ENCODE data around the gene NTRK3. TPM values are rescaled to one million over a fixed set of nuclear protein-coding genes. Genes with fewer than 3 reads are reported as not detected.

The NTRK3 gene
- total RNA-seq, 5 donors from 2014 or later (not counting 1 experiment from before 2014, with no cell fraction given), result not detected

GRCh38 chr15:88238618-88239430 is 17.7 kb downstream of the NTRK3 start:
- no peak for ATAC-seq (replicated peaks in 1 of 4)
- H3K27ac Mint-ChIP-seq, result no peak overlapping the region
- no peak for DNase-seq
- WGBS (ENCODE audit: insufficient coverage), result 74% methylated on average over 7 of the region's 8 CpGs
- Histone ChIP-seq H3K4me3 (ENCODE audit: control insufficient read depth in 1 of 2, extremely low read depth in 1 of 2, low read length in 1 of 2) (no peak overlapping the region), H3K27ac (ENCODE audit: low read length) (no peak overlapping the region), H3K27me3 (replicated peaks in 1 of 2; ENCODE audit: control insufficient read depth in 2 of 2, extremely low read depth in 1 of 2, insufficient read depth in 2 of 2, low read length in 1 of 2) (peaks cover 0 to 30% of the 10 kb centered on the region in 2 experiments), H3K9me3 (no peaks in the 10 kb centered on the region), H3K36me3 (ENCODE audit: control insufficient read depth in 2 of 2, extremely low read depth in 1 of 2, insufficient read depth in 1 of 2, low read length in 1 of 2) (no peaks in the 10 kb centered on the region), H3K4me1 (ENCODE audit: control insufficient read depth in 1 of 2, extremely low read depth in 1 of 2, insufficient read depth in 2 of 2, low read length in 2 of 2) (no peaks in the 10 kb centered on the region)
- no peaks in the 10 kb centered on the region for H3K9me3 Mint-ChIP-seq
- CTCF ChIA-PET, result interaction anchor here in 1 of 2 donors (0.9 kb wide), 1 partner anchor 9 kb away, joined by 3 read pairs; no protein-coding TSS in a partner anchor
- POLR2A ChIA-PET, result no interaction called here
- no peaks in the 10 kb centered on the region for H3K36me3 Mint-ChIP-seq
- H3K4me3 Mint-ChIP-seq, result no peak overlapping the region
- no peaks in the 10 kb centered on the region for H3K4me1 Mint-ChIP-seq
- peaks cover 27 to 28% of the 10 kb centered on the region in 2 donors for H3K27me3 Mint-ChIP-seq

GRCh38 chr15:88234711-88235110 is 21.8 kb downstream of the NTRK3 start:
- H3K27me3 Mint-ChIP-seq, result peaks cover 30 to 31% of the 10 kb centered on the region in 2 donors
- DNase-seq (no peak), ATAC-seq (replicated peaks in 1 of 4) (no peak)
- no peaks in the 10 kb centered on the region for H3K9me3 ChIP-seq
- POLR2A ChIA-PET, result no interaction called here
- no peak overlapping the region for H3K4me3 Mint-ChIP-seq
- H3K9me3 Mint-ChIP-seq, result no peaks in the 10 kb centered on the region
- H3K4me1 ChIP-seq (ENCODE audit: control insufficient read depth in 1 of 2, extremely low read depth in 1 of 2, insufficient read depth in 2 of 2, low read length in 2 of 2), result no peaks in the 10 kb centered on the region
- CTCF ChIA-PET, result no interaction called here
- no peaks in the 10 kb centered on the region for H3K36me3 ChIP-seq (ENCODE audit: control insufficient read depth in 2 of 2, extremely low read depth in 1 of 2, insufficient read depth in 1 of 2, low read length in 1 of 2)
- WGBS (ENCODE audit: insufficient coverage), result 78% methylated on average over 7 of the region's 8 CpGs
- no peak overlapping the region for H3K27ac Mint-ChIP-seq
- H3K36me3 Mint-ChIP-seq, result no peaks in the 10 kb centered on the region
- H3K27ac ChIP-seq (ENCODE audit: low read length), result no peak overlapping the region
- no peak overlapping the region for H3K4me3 ChIP-seq (ENCODE audit: control insufficient read depth in 1 of 2, extremely low read depth in 1 of 2, low read length in 1 of 2)
- no peaks in the 10 kb centered on the region for H3K4me1 Mint-ChIP-seq
- H3K27me3 ChIP-seq (replicated peaks in 1 of 2; ENCODE audit: control insufficient read depth in 2 of 2, extremely low read depth in 1 of 2, insufficient read depth in 2 of 2, low read length in 1 of 2), result peaks cover 0 to 25% of the 10 kb centered on the region in 2 experiments

- no peak overlapping the region for H3K27ac Mint-ChIP-seq
Observed at GRCh38 chr15:88233921-88234320, 22.6 kb downstream of the NTRK3 start.

GRCh38 chr15:88232771-88233201 is 23.8 kb downstream of the NTRK3 start:
- Mint-ChIP-seq H3K9me3 (no peaks in the 10 kb centered on the region), H3K27me3 (peaks cover 35 to 36% of the 10 kb centered on the region in 2 donors), H3K4me3 (no peak overlapping the region), H3K36me3 (no peaks in the 10 kb centered on the region), H3K4me1 (no peaks in the 10 kb centered on the region), H3K27ac (no peak overlapping the region)
- peaks cover 0 to 34% of the 10 kb centered on the region in 2 experiments for H3K27me3 ChIP-seq (replicated peaks in 1 of 2; ENCODE audit: control insufficient read depth in 2 of 2, extremely low read depth in 1 of 2, insufficient read depth in 2 of 2, low read length in 1 of 2)
- ATAC-seq (replicated peaks in 1 of 4) (no peak), DNase-seq (no peak)
- no peaks in the 10 kb centered on the region for H3K9me3 ChIP-seq
- POLR2A ChIA-PET, result no interaction called here
- H3K4me3 ChIP-seq (ENCODE audit: control insufficient read depth in 1 of 2, extremely low read depth in 1 of 2, low read length in 1 of 2), result no peak overlapping the region
- H3K36me3 ChIP-seq (ENCODE audit: control insufficient read depth in 2 of 2, extremely low read depth in 1 of 2, insufficient read depth in 1 of 2, low read length in 1 of 2), result no peaks in the 10 kb centered on the region
- no peaks in the 10 kb centered on the region for H3K4me1 ChIP-seq (ENCODE audit: control insufficient read depth in 1 of 2, extremely low read depth in 1 of 2, insufficient read depth in 2 of 2, low read length in 2 of 2)
- no CpG with 5 or more reads among the region's 4 CpGs for WGBS (ENCODE audit: insufficient coverage)
- CTCF ChIA-PET, result no interaction called here
- no peak overlapping the region for H3K27ac ChIP-seq (ENCODE audit: low read length)

More at GRCh38 chr15:88233921-88234320, 22.6 kb downstream of the NTRK3 start:
- no peaks in the 10 kb centered on the region for H3K36me3 ChIP-seq (ENCODE audit: control insufficient read depth in 2 of 2, extremely low read depth in 1 of 2, insufficient read depth in 1 of 2, low read length in 1 of 2)
- CTCF ChIA-PET, result no interaction called here
- POLR2A ChIA-PET, result no interaction called here
- H3K4me3 ChIP-seq (ENCODE audit: control insufficient read depth in 1 of 2, extremely low read depth in 1 of 2, low read length in 1 of 2), result no peak overlapping the region
- Mint-ChIP-seq H3K36me3 (no peaks in the 10 kb centered on the region), H3K9me3 (no peaks in the 10 kb centered on the region), H3K4me3 (no peak overlapping the region), H3K27me3 (peaks cover 29 to 31% of the 10 kb centered on the region in 2 donors), H3K4me1 (no peaks in the 10 kb centered on the region)
- WGBS (ENCODE audit: insufficient coverage), result 76% methylated on average over 6 of the region's 9 CpGs
- no peaks in the 10 kb centered on the region for H3K9me3 ChIP-seq
- DNase-seq (no peak), ATAC-seq (replicated peaks in 1 of 4) (no peak)
- no peak overlapping the region for H3K27ac ChIP-seq (ENCODE audit: low read length)
- peaks cover 0 to 24% of the 10 kb centered on the region in 2 experiments for H3K27me3 ChIP-seq (replicated peaks in 1 of 2; ENCODE audit: control insufficient read depth in 2 of 2, extremely low read depth in 1 of 2, insufficient read depth in 2 of 2, low read length in 1 of 2)
- no peaks in the 10 kb centered on the region for H3K4me1 ChIP-seq (ENCODE audit: control insufficient read depth in 1 of 2, extremely low read depth in 1 of 2, insufficient read depth in 2 of 2, low read length in 2 of 2)

- Histone ChIP-seq H3K27ac (ENCODE audit: low read length) (no peak overlapping the region), H3K36me3 (ENCODE audit: control insufficient read depth in 2 of 2, extremely low read depth in 1 of 2, insufficient read depth in 1 of 2, low read length in 1 of 2) (no peaks in the 10 kb centered on the region), H3K4me3 (ENCODE audit: control insufficient read depth in 1 of 2, extremely low read depth in 1 of 2, low read length in 1 of 2) (no peak overlapping the region), H3K4me1 (ENCODE audit: control insufficient read depth in 1 of 2, extremely low read depth in 1 of 2, insufficient read depth in 2 of 2, low read length in 2 of 2) (no peaks in the 10 kb centered on the region), H3K9me3 (no peaks in the 10 kb centered on the region), H3K27me3 (replicated peaks in 1 of 2; ENCODE audit: control insufficient read depth in 2 of 2, extremely low read depth in 1 of 2, insufficient read depth in 2 of 2, low read length in 1 of 2) (peaks cover 0 to 34% of the 10 kb centered on the region in 2 experiments)
- ATAC-seq (replicated peaks in 1 of 4) (no peak), DNase-seq (no peak)
- Mint-ChIP-seq H3K36me3 (no peaks in the 10 kb centered on the region), H3K4me3 (no peak overlapping the region), H3K9me3 (no peaks in the 10 kb centered on the region), H3K27me3 (peaks cover 35 to 39% of the 10 kb centered on the region in 2 donors), H3K27ac (no peak overlapping the region), H3K4me1 (no peaks in the 10 kb centered on the region)
- WGBS (ENCODE audit: insufficient coverage), result 85% methylated on average over 5 of the region's 6 CpGs
- POLR2A ChIA-PET, result no interaction called here
- CTCF ChIA-PET, result no interaction called here
Observed at GRCh38 chr15:88231909-88232644, 24.5 kb downstream of the NTRK3 start.

GRCh38 chr15:88230823-88231222 is 25.7 kb downstream of the NTRK3 start:
- H3K9me3 Mint-ChIP-seq, result no peaks in the 10 kb centered on the region
- H3K36me3 ChIP-seq (ENCODE audit: control insufficient read depth in 2 of 2, extremely low read depth in 1 of 2, insufficient read depth in 1 of 2, low read length in 1 of 2), result no peaks in the 10 kb centered on the region
- H3K4me1 Mint-ChIP-seq, result no peaks in the 10 kb centered on the region
- POLR2A ChIA-PET, result no interaction called here
- H3K9me3 ChIP-seq, result no peaks in the 10 kb centered on the region
- no peak overlapping the region for H3K27ac ChIP-seq (ENCODE audit: low read length)
- CTCF ChIA-PET, result interaction anchor here in 1 of 2 donors (1.0 kb wide), 1 partner anchor 12 kb away, joined by 3 read pairs; no protein-coding TSS in a partner anchor
- no peak overlapping the region for H3K27ac Mint-ChIP-seq
- no peak overlapping the region for H3K4me3 ChIP-seq (ENCODE audit: control insufficient read depth in 1 of 2, extremely low read depth in 1 of 2, low read length in 1 of 2)
- H3K27me3 ChIP-seq (replicated peaks in 1 of 2; ENCODE audit: control insufficient read depth in 2 of 2, extremely low read depth in 1 of 2, insufficient read depth in 2 of 2, low read length in 1 of 2), result peaks cover 0 to 41% of the 10 kb centered on the region in 2 experiments
- no peaks in the 10 kb centered on the region for H3K4me1 ChIP-seq (ENCODE audit: control insufficient read depth in 1 of 2, extremely low read depth in 1 of 2, insufficient read depth in 2 of 2, low read length in 2 of 2)
- H3K36me3 Mint-ChIP-seq, result no peaks in the 10 kb centered on the region
- 17% methylated on average over 2 of the region's 2 CpGs for WGBS (ENCODE audit: insufficient coverage)
- peaks cover 34 to 43% of the 10 kb centered on the region in 2 donors for H3K27me3 Mint-ChIP-seq
- no peak overlapping the region for H3K4me3 Mint-ChIP-seq
- ATAC-seq (replicated peaks in 1 of 4) (no peak), DNase-seq (no peak)
